H1 (cell line): ENCODE measurements around the gene MCC. TPM values are rescaled to one million over a fixed set of nuclear protein-coding genes. Genes with fewer than 3 reads are reported as not detected.

Source experiments
- BCL11A ChIP-seq, 2 experiments: IDR thresholded peaks; one replicate each; pipeline ENCODE4 v1.6.1; 2011; ENCODE audit warnings: low read depth in 2 of 2, low read length in 2 of 2, mild to moderate bottlenecking in 2 of 2
- CREB1 ChIP-seq: IDR thresholded peaks from 2 replicates; pipeline ENCODE4 v1.6.1; 2012; ENCODE audit warnings: inconsistent platforms
- CTBP2 ChIP-seq: IDR thresholded peaks from 2 replicates; pipeline ENCODE4 v1.7.0; 2011; ENCODE audit warnings: borderline replicate concordance, mild to moderate bottlenecking, moderate library complexity, mixed read lengths, low read length; ENCODE audit not compliant: insufficient read depth, insufficient read length
- polyA plus RNA-seq, 7 experiments: library from polyadenylated mRNA; depleted of rRNA in 3 of 7; stranded (reverse) in 5 of 7; unstranded in 2 of 7; fragments of >200 nt in 5 of 7; fragments of 200-250 nt in 2 of 7; gene quantifications; 1 replicate in 5 of 7; 2 replicates in 1 of 7; 4 replicates in 1 of 7; pipeline versions ENCODE4 v1.2.1 to v1.2.3, GENCODE V29; 2011 to 2013; ENCODE audit warnings: missing spikeins in 2 of 7, mixed read lengths in 2 of 7
- total RNA-seq: library from RNA; stranded (reverse); fragmentation: NEBNext Ultra II Directional; extraction: Animal tissue kit (Norgen Biotek cat#: 25700); gene quantifications from 2 replicates; pipeline ENCODE4 v1.2.1, GENCODE V29; 2021

MCC gene
- total and polyA plus RNA-seq, 2 of the 8 experiments (the other 6 are each of a cell fraction or from before 2014, with no cell fraction given) = 2.6 to 18.3 TPM

DNA sequence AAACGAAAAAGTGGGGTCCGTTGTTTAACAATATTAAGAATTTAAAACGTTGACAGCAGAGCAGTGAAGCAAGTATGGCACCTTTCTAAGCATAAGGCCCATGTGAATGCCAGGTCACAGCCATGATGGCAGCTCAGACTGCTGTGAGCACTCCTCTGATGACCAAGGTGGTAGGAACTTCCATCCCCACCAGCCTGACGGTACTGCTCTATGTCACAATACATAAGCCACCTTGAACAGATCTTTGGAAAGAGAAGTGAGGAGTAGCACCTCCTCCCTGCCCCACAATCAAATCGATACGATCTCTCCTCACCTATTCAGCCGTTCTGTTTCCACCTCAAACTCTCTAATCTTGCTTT, 405.7 kb downstream of the MCC start (continued):
- TF ChIP-seq CREB1 (no peak), CTBP2 (no peak), BCL11A (IDR thresholded peaks at IDR 0.05; ENCODE audit: low read depth in 2 of 2, low read length in 2 of 2) (no peak)
